HG02571 (cell line): Measurements from ENCODE around the gene PET117.
"Not testable (repeated sequence)": the region's sequence is repeated elsewhere in the genome, so short reads cannot be mapped to it uniquely, and the experiment has no call there.

Source experiments
- ATAC-seq: cut with Tn5 transposase; IDR thresholded peaks from one replicate; pipeline ENCODE4 v1.9.1; 2021; ENCODE audit warnings: mild to moderate bottlenecking, moderate library complexity; ENCODE audit not compliant: unreplicated experiment

PET117 gene, protein sequence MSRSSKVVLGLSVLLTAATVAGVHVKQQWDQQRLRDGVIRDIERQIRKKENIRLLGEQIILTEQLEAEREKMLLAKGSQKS

DNA sequence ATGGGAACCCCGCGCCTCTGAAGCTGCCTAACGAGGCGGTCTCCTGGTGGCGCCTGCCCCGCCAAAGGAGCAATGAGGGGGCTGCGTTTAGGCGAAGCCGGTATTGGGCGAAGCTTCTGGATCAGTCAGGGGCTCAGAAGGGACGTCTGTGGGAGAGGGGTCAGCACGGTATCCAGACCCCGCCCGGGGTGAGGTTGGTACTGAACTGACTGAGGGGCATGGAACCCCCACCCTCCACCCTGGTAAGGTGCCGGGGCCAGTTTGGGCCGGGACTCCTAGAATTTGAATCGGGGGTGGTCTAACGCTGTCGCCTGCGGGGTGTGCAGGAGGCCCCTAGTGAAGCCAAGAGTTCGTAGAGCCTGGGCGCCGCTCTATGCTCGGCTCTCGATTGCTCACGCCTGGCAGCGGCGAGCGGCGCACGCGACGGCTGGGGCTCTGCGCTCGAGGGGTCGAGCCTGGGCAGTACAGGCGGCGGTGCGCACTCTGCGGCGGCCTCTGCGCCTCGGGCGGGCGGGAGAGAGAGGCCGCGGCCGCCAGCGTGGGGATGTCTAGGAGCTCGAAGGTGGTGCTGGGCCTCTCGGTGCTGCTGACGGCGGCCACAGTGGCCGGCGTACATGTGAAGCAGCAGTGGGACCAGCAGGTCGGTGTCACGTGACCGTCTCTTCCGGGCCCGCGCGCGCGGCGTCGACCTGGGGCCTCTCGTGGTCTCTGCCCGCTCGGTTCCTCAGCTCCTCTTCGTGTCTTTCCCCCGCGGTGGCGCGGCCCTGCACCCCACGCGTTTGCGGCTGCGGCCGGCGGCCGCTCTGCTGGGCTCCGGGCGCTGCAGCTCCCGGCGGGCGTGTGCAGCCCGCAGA, at the start of gene PET117, which contains the start of gene KAT14:
Gene PET117 (plus strand): TSS at position 452 of the 854 bp plus-strand sequence. CDS start 93 bp downstream, at position 545.
Gene KAT14 (plus strand): TSS at position 452 of the 854 bp plus-strand sequence. CDS start 4,798 bp downstream, outside the sequence.
- peak; percentile 92 for ATAC-seq

- not testable (repeated sequence) for ATAC-seq
These were observed 49.4 kb upstream of the PET117 start for GRCh38 chr20:18088298-18088697.

DNA sequence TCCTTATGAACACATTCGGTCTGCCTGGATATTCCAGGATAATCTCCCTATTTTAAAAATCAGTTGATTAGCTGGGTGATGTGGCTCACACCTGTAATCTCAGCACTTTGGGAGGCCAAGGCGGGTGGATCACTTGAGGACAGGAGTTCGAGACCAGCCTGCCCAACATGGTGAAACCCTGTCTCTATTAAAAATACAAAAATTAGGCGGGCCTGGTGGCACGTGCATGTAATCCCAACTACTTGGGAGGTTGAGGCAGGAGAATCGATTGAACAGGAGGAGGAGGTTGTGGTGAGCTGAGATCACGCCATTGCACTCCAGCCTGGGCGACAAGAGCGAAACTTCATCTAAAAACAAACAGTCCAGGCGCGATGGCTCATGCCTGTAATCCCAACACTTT, 48.8 kb upstream of the PET117 start:
- ATAC-seq = not testable (repeated sequence)

- ATAC-seq = no peak
These were observed 47.6 kb upstream of the PET117 start for GRCh38 chr20:18090044-18090443.

- ATAC-seq = no peak
These were observed 47.2 kb upstream of the PET117 start for GRCh38 chr20:18090477-18090876.

DNA sequence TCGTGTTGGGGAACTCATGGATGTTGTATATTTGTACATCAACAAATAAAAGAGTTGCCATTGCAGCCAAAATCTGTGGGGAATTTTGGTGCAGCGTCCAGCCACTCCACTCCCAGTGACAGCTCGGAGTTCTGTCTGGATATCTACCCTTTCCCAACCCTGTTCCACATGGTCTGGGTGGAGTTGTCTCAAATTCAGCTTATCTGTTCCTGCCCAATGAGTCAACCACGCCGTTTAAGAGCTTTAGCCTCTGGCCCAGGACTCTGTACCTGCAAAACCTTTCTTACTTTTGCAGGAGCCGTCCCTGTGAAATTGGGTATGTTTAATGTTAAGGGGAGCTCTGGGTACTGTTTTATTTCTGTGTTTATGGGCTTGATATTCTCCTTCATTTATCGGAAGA, 46.0 kb upstream of the PET117 start:
- ATAC-seq = no peak

DNA sequence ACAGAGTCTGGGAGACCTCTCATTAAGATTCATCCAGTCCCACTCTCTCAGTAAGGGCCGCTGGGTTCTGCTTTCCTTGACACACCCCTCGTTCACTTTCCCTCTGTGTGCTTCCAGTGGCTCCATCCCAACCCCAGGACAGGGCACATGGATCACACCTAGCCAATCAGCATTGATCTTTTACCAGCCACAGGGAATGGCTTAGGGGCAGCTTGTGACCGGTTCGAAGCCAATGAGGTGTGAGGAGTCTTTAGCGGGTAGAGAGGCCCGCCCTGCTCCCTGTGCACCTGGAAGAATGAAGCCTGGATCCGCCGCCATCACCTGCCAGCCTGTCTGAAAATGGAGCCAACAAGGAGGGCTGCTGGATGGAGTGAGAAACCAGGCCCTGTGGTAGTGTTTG, 44.8 kb upstream of the PET117 start:
- ATAC-seq = no peak

DNA sequence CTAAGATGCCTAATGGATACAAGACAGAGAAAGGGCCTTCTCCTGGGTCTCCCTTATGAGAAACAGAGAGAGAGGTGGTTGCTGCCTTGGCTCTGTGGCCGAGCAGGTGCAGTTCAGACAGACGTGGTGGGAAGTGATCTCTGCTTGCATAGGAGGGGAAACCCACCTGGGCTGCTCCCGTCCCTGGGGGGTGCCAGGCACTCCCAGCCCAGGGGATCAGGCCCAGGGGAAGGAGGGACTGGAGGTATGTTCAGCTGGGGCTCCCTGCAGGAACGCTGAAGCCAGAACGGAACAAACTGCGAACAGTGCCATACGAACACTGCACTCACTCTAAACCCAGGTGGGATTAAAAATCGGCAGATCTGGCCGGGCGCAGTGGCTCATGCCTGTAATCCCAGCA, 44.3 kb upstream of the PET117 start:
- no peak for ATAC-seq

DNA sequence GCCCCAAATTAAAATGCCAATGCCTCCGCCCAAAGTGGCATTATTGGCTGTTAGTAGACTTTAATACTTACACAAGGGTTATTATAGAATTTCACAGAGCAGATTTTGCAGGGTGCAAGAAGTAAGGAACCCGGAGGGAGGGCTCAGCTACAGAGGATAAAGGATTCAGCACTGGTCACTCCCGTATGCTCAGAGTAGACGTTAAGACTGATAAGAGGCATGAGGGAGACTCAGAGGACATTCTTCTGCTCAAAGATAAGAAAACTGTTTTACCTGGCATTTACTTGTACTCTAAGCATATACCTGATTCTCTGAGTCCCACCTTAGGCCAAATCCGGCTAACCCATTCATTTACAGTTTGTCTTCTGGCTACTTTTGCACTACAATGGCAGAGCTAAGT, 43.5 kb upstream of the PET117 start:
- ATAC-seq = no peak

DNA sequence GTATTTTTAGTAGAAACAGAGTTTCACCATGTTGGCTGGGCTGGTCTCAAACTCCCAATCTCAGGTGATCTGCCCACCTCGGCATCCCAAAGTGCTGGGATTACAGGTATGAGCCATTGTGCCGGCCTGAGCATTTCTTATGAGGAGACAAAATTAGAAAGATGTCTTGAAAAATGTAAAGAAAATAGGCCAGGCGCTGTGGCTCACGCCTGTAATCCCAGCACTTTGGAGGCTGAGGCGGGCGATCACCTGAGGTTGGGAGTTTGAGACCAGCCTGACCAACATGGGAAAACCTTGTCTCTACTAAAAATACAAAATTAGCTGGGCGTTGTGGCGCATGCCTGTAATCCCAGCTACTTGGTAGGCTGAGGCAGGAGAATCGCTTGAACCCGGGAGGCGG, 37.1 kb upstream of the PET117 start:
- ATAC-seq = not testable (repeated sequence)

DNA sequence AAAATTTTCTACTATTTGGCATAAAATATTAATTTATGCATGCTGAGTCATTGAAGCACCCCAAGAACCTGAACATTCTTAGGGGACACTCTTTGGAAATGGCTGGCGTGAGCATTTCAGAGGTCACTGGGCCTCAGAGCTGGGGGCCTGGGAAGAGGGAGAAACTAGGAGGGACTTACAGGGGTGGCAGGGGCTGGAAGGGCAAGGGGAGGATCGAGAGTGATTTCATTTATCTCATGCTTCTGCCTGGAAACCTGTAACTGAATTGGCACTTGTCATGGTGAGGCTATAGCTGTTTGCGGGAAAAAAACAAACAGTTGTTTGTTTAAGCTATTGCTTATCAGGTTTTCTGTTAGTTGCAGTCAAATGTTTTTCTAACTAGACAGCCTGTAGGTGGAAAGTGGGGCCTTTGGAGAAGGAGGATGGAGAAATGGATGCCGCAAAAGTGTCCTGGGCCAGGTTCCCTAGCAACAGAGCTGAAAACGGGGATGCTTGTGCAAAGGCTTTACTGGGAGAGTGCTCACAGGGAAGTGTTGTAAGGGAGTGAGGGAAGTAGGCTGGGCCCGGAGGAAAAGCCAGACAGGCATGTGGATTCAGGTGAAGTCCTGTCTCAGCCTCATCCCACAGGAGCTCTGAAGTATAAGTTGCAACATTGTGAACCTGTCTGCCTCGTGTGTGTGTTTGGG, 36.4 kb upstream of the PET117 start:
- no peak for ATAC-seq

GRCh38 chr20:18103497-18103896, 34.2 kb upstream of the PET117 start:
- no peak for ATAC-seq

DNA sequence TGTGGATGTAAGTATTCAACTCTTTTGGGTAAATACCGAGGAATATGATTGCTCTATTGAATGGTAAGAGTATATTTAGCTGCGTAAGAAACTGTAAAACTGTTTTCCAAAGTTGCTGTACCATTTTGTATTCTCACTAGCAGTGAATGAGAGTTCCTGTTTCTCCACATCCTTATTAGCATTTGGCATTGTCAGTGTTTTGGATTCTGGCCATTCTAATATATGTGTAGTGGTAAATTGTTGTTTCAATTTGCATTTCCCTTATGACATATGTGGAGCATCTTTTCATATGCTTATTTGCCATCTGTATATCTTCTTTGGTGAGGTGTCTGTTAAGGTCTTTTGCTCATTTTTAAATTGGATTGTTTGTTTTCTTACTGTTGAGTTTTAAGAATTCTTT, 29.3 kb upstream of the PET117 start:
- no peak for ATAC-seq

DNA sequence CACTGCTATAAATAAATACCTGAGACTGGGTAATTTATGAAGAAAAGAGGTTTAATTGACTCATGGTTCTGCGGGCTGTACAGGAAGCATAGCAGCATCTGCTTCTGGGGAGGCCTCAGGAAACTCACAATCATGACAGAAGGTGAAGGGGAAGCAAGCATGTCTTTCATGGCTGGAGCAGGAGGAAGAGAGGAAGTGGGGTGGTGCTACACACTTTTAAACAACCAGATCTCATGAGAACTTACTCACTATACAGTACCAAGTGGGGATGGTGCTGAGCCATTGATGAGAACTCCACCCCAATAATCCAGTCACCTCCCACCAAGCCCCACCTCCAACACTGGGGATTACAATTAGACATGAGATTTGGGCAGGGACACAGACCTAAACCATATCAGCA, 9.1 kb upstream of the PET117 start:
- not testable (repeated sequence) for ATAC-seq

DNA sequence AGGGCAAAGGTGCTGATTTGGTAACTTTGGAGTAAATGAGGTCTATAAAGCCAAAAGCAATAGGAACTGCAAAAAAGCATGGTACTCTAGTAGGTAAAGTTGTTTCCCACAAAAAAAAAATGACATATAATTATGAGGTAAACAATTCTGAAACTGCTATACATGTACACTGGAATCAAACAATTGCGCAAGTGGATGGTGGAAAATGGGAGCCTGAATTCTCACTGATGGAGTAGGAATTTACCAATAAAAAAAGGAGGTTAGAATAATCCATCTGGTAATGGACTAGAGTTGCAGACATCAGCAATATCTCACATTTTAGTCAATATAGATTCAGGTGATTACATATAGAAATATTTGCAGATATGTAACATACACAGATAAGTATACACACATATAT, 5.0 kb upstream of the PET117 start:
- no peak for ATAC-seq

DNA sequence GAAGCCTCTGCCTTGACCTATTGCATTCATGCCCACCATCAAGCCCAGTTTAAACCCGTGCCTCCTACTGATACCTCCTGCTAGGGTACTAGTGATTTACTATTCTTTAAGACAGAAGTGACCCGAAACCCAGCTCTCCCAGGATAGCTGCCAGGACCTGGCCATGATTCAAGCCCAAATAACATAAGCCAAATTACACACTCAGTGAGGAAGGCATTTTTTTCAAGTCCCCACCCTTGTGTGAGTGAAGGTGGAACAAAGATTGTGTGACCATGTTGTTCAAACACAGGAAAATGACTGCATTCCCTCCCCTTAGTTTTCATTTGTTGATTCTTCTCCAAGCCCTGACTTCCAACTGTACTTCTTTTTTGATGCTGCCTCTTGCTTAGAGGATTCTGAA, 3.7 kb upstream of the PET117 start:
- ATAC-seq = no peak

DNA sequence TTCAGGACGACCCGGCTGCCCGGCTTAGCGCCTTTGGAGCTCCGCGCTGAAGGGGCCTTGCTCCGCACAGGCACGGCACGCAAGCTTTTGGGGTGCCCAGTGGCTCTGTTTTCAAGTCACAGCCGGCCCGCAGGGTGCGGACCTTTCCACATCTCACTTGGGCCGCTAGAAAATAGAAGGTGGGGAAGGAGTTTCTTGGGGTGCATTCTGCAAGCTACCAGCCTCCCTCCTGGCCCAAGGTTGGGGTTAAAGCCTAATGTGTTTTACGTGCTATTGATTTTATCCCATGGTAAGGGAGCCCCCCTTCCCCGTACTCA, 561 bp downstream of the PET117 start:
- no peak for ATAC-seq

DNA sequence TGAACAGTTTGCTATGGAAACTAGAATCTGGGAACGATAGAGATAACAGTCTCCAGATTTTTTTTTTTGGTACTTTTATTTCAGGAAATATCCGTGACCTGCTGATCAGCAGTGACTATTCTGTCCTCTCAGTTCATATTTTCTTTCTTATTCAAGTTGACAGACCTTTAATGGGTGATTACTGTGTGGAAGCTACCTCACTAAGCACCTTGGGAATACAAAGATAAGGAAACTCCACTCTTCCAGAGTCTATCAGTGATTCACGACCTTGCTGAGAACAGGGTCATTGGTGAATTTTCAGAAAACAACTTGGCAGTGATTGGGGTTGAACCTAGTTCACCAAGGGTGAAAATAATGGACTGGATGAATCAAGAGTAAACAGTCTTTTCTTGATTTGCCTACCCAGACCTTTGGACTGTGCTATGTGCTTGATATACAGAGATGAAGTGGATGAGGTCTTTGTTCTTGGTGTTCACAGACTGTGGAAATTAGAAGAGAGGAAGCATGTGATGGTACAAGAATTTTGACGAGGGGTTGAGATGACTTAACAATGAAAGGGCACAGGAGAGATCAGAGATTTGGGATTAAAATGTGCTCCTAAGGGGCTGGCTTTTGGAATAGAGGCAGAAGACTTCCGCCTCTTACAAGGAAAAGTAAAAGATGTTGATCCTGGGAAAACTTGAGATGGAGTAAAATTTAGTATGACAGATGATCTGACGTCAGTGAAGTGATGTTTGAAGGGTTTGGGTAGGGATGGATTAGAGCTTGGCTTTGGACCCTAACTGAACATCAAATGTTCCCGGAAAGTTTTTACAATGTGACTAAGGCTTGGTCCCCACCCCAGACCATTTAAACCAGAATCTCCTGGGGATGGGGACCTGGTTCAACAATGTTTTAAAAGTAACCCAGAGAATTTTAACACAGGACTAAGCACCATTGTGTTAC, 1.2 kb downstream of the PET117 start:
- ATAC-seq = no peak

- ATAC-seq = no peak
These were observed 2.2 kb downstream of the PET117 start for GRCh38 chr20:18139832-18140231.

DNA sequence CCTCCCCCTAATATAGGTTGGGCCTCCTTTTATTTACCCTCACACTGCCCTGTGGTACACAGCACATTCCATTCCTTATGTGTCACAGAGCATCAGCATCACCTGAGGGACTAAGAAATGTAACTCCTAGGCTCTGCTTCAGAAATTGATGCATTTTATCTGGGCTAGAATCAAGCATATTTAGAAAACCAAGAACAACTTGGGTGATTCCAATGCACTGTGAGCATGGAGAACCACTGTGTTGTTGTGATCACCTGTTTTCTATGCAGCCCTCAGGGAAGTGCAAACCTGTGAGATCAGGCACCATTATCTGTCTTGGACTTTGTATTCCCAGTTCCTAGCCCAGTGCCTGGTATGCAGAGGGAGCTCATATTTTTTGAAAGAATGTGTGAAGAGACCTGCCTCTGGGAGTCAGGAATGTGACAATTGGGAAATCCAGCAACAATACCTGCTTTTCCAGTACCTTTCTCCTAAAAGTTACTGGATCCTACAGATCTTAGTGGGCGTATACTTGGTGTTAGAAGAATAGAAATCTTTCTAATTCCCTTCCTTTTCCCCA, 7.0 kb downstream of the PET117 start:
- no peak for ATAC-seq

DNA sequence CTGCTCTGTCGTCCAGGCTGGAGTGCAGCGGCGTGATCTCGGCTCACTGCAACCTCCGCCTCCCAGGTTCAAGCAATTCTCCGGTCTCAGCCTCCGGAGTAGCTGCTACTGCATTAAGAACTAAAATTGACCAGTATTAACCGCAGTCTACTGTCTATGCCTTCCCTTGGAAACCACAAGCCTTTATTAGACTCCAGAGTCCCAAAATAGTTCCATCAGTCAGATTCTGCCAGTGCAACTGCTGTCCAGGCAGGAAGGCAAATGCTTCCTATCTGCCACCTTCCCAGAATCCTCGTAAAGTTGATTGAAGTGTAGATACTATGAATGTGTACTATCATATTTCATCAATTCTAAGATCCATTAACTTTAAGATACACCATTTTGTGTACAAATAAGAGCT, 16.7 kb downstream of the PET117 start:
- ATAC-seq = no peak
